ENCODE data around the gene BCOR.

- TF ChIP-seq, protein P1, sequence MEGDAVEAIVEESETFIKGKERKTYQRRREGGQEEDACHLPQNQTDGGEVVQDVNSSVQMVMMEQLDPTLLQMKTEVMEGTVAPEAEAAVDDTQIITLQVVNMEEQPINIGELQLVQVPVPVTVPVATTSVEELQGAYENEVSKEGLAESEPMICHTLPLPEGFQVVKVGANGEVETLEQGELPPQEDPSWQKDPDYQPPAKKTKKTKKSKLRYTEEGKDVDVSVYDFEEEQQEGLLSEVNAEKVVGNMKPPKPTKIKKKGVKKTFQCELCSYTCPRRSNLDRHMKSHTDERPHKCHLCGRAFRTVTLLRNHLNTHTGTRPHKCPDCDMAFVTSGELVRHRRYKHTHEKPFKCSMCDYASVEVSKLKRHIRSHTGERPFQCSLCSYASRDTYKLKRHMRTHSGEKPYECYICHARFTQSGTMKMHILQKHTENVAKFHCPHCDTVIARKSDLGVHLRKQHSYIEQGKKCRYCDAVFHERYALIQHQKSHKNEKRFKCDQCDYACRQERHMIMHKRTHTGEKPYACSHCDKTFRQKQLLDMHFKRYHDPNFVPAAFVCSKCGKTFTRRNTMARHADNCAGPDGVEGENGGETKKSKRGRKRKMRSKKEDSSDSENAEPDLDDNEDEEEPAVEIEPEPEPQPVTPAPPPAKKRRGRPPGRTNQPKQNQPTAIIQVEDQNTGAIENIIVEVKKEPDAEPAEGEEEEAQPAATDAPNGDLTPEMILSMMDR (conservative IDR thresholded peaks at IDR 0.05; ENCODE audit: low read length), result no peak
- no peak for TF ChIP-seq EZH2phosphoT487 (IDR thresholded peaks at IDR 0.05; ENCODE audit: borderline replicate concordance)
Measured at GRCh38 chrX:40095583-40096394, 2.0 kb downstream of the BCOR start.
